ENCODE measurements around the gene TMEM263. TPM values are rescaled to one million over a fixed set of nuclear protein-coding genes. Genes with fewer than 3 reads are reported as not detected.

TMEM263 gene
- total RNA-seq, 4 donors from 2014 or later = 14.2 to 30.5 (median 28.1) TPM

GRCh38 chr12:106950591-106950990 is 5.1 kb upstream of the TMEM263 start:
- no peaks in the 10 kb centered on the region for H3K27me3 ChIP-seq
- no peak for DNase-seq
- peaks cover 0 to 17% (median 0%) of the 10 kb centered on the region in 4 donors for H3K4me1 ChIP-seq
- TF ChIP-seq POLR2A (IDR thresholded peaks at IDR 0.05) = no peak
- no peaks in the 10 kb centered on the region for H3K36me3 ChIP-seq
- H3K27ac ChIP-seq = no peak overlapping the region
- H3K9me3 ChIP-seq = no peaks in the 10 kb centered on the region
- H3K4me3 ChIP-seq = no peak overlapping the region

GRCh38 chr12:106953352-106954250 is 2.1 kb upstream of the TMEM263 start:
- Histone ChIP-seq H3K9me3 (no peaks in the 10 kb centered on the region), H3K36me3 (no peaks in the 10 kb centered on the region), H3K27me3 (no peaks in the 10 kb centered on the region), H3K4me3 (no peak overlapping the region), H3K4me1 (peaks cover 0 to 30% (median 3%) of the 10 kb centered on the region in 4 donors), H3K27ac (peak overlapping the region in 1 of 4 donors; percentile 46)
- DNase-seq = no peak
- TF ChIP-seq POLR2A (IDR thresholded peaks at IDR 0.05) = no peak
- no peak for TF ChIP-seq CTCF (IDR thresholded peaks at IDR 0.05)

GRCh38 chr12:106954462-106955376 is 988 bp upstream of the TMEM263 start:
- H3K27me3 ChIP-seq = no peaks in the 10 kb centered on the region
- peak; percentile 27 to 60 (median 52) for DNase-seq
- no peak for TF ChIP-seq POLR2A (IDR thresholded peaks at IDR 0.05)
- TF ChIP-seq CTCF (IDR thresholded peaks at IDR 0.05) = no peak

GRCh38 chr12:106956048-106956578 is 406 bp downstream of the TMEM263 start:
- no peaks in the 10 kb centered on the region for H3K36me3 ChIP-seq

More at GRCh38 chr12:106954462-106955376, 988 bp upstream of the TMEM263 start:
- Histone ChIP-seq H3K4me3 (peak overlapping the region; percentile 95 to 98 (median 98)), H3K36me3 (no peaks in the 10 kb centered on the region), H3K9me3 (no peaks in the 10 kb centered on the region), H3K27ac (peak overlapping the region; percentile 94 to 98 (median 97)), H3K4me1 (peaks cover 0 to 30% (median 3%) of the 10 kb centered on the region in 4 donors)

DNA sequence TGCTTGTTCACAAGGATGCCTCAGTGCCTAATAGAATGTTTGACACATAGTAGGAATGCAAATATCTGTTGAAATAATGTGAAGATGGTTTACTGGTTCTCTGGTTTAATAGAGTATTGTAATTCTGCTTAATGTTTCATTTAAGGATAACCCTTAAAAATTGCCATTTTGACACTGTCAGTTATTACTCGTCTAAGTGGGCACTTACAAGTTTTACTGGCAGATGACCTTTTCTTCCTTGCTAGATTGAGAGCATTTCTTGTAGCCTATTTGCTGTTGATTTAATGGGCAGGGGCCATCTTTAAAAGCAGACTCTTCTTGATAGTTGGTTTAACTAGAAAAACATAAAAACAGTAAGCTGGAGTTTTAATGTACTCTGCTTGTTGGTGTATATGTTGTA is 1.9 kb downstream of the TMEM263 start:
- Histone ChIP-seq H3K27ac (no peak overlapping the region), H3K36me3 (peaks cover 0 to 3% (median 0%) of the 10 kb centered on the region in 3 donors), H3K4me1 (peaks cover 0 to 30% (median 3%) of the 10 kb centered on the region in 4 donors)

More at GRCh38 chr12:106956048-106956578, 406 bp downstream of the TMEM263 start:
- peak overlapping the region; percentile 95 to 98 (median 98) for H3K4me3 ChIP-seq
- peak overlapping the region; percentile 94 to 98 (median 97) for H3K27ac ChIP-seq
- H3K4me1 ChIP-seq = peaks cover 0 to 30% (median 3%) of the 10 kb centered on the region in 4 donors
- TF ChIP-seq CTCF (IDR thresholded peaks at IDR 0.05) = peak in 2 of 6 experiments; percentile 6 to 20
- no peak for TF ChIP-seq POLR2A (IDR thresholded peaks at IDR 0.05)
- no peaks in the 10 kb centered on the region for H3K9me3 ChIP-seq
- peak; percentile 54 to 77 (median 75) for DNase-seq
- no peaks in the 10 kb centered on the region for H3K27me3 ChIP-seq

More for the DNA sequence above, 1.9 kb downstream of the TMEM263 start:
- Histone ChIP-seq H3K27me3 (no peaks in the 10 kb centered on the region), H3K9me3 (no peaks in the 10 kb centered on the region), H3K4me3 (peak overlapping the region in 3 of 4 donors; percentile 95 to 98 (median 98))
- TF ChIP-seq CTCF (IDR thresholded peaks at IDR 0.05) = no peak
- no peak for TF ChIP-seq POLR2A (IDR thresholded peaks at IDR 0.05)
- no peak for DNase-seq

Data from Peyer's patch (tissue), 4 donors.